ENCODE data around the gene ADAMTS6. TPM values are rescaled to one million over a fixed set of nuclear protein-coding genes. Genes with fewer than 3 reads are reported as not detected.

ADAMTS6 gene
- total and polyA plus RNA-seq, 11 donors = 0.28 to 4.3 (median 3.0) TPM

DNA sequence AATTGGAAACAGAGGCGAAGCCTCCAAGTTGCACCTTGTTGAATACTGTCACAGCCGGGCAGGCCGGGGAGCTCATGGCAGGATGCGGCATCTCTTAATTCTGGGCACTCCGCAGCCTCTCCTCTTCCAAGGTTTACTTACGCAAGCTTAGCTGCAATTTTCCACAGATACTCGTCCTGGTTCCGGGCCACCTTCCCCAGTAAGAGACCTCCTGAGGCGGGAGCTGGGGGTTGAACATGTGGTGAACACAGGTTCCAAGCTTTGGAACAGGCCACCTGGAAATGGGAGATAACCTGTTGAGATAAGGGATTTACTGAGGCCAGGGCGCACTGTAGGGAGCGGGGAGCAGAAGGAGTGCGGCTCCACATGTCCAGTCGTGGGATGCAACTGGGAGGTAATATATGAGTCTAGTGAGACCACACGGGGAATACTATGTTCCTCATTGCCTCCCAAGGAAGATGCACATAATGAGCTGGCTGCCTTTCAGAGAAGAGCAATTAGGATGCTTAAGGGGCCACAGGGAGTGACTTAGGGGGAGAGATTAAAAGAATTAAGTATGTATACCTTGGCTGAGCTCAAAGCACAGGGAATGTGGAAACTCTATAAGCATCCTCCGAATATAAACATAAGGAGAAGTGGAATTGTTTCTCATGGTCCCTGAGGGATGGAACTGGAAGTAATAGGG, 377.8 kb downstream of the ADAMTS6 start:
- Histone ChIP-seq H3K9me3 (no peaks in the 10 kb centered on the region), H3K36me3 (no peaks in the 10 kb centered on the region), H3K27me3 (no peaks in the 10 kb centered on the region), H3K27ac (peak overlapping the region in 5 of 12 donors; percentile 81 to 93 (median 88)), H3K4me3 (peak overlapping the region in 9 of 12 donors; percentile 59 to 89 (median 70)), H3K4me1 (peaks cover 0 to 22% (median 8%) of the 10 kb centered on the region in 12 donors)
- DNase-seq (peak in 1 of 5 donors; percentile 20), ATAC-seq (no peak)
- intact Hi-C loops (cut with DNase I) = loop anchor here (1.0 to 10.0 kb wide), 16 partner anchors 67 to 379 kb away; partner anchors contain the start of gene ADAMTS6 (in 3 of the 10)
- TF ChIP-seq POLR2A (IDR thresholded peaks at IDR 0.05) = no peak
- TF ChIP-seq, protein P1, sequence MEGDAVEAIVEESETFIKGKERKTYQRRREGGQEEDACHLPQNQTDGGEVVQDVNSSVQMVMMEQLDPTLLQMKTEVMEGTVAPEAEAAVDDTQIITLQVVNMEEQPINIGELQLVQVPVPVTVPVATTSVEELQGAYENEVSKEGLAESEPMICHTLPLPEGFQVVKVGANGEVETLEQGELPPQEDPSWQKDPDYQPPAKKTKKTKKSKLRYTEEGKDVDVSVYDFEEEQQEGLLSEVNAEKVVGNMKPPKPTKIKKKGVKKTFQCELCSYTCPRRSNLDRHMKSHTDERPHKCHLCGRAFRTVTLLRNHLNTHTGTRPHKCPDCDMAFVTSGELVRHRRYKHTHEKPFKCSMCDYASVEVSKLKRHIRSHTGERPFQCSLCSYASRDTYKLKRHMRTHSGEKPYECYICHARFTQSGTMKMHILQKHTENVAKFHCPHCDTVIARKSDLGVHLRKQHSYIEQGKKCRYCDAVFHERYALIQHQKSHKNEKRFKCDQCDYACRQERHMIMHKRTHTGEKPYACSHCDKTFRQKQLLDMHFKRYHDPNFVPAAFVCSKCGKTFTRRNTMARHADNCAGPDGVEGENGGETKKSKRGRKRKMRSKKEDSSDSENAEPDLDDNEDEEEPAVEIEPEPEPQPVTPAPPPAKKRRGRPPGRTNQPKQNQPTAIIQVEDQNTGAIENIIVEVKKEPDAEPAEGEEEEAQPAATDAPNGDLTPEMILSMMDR (IDR thresholded peaks at IDR 0.05) = no peak
- 92 to 95% (median 93%) methylated on average over 15 of the region's 15 CpGs for WGBS, 4 donors

DNA sequence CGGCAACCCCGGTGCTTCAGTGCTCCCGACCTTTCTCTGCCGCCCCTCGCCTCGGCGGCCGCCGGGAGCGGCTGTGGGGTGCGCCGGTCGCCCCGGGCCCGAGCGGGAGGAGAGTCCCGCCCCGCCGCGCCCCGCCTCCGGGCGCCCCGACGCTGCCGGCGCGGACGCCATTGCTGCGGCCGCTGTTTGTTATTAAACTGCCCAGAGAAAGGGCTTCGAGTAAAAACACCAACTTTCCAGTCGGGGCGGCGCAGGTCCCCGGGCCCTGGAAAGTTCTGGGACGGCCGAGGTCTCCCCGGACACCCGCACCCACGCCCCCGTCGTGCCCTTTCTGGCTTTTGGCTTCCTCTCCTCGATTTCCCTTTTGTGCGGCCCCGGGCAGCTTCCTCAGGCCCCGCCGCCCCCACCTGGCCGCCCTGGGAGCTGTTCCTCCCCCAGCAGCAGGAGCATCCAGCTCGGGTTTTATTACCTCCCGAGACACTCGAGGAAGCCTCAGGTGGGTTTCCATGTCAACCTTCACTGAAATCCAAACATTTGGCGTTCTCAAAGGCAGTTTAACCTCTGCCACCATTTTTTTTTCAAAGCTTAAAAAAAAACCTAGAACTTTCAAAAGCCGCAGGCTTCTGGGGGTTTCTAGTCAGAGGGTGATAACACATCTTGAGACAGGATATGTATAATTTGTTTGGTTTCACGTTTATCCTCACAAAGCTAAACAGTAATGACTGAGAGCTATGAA, 378.6 kb downstream of the ADAMTS6 start:
- intact Hi-C loops (cut with DNase I) = loop anchor here (1.0 to 10.0 kb wide), 16 partner anchors 66 to 380 kb away; partner anchors contain the start of gene ADAMTS6 (in 3 of the 10)
- Histone ChIP-seq H3K9me3 (no peaks in the 10 kb centered on the region), H3K27ac (peak overlapping the region; percentile 75 to 94 (median 88)), H3K27me3 (no peaks in the 10 kb centered on the region), H3K4me3 (peak overlapping the region; percentile 35 to 89 (median 69)), H3K36me3 (no peaks in the 10 kb centered on the region), H3K4me1 (peaks cover 0 to 22% (median 8%) of the 10 kb centered on the region in 12 donors)
- WGBS, 4 donors = 1 to 3% (median 1%) methylated on average over 30 to 55 of the region's 55 CpGs
- ATAC-seq = peak; percentile 65 to 89 (median 88)
- peak; percentile 71 to 80 (median 75) for DNase-seq
- TF ChIP-seq, protein P1 (IDR thresholded peaks at IDR 0.05) = peak; percentile 17 to 65 (median 46)
- TF ChIP-seq POLR2A (IDR thresholded peaks at IDR 0.05) = peak in 1 of 2 donors; percentile 24

DNA sequence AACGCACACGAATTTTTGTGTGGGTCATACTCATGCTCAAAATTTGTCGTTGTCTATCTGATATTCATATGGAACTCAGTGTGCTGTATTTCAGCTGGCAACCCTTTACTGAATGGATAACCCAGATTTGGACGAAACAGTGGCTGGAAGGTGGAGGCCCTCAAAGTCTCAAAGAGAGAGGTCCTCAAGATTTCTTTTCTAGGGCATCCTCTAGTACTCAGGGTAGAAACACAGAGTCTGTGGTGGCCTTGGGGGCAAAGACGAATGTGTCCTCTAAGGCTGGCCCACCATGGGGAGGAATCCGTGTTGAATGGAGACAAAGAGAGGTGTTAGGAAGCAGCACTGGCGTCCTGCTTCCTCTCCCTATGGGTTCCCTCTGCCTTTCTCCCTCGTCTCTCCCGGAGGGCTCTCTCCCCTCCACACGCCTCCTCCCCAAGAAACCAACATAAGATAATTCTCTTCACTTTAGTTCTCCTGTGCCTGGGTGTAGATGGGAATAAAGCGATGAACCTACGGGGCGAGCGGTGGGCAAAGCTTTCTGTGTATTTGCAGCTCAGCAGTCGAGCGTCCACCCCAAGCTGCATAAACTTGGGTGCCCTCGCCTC, 379.2 kb downstream of the ADAMTS6 start:
- no peak for TF ChIP-seq POLR2A (IDR thresholded peaks at IDR 0.05)
- TF ChIP-seq, protein P1 (IDR thresholded peaks at IDR 0.05) = no peak
- WGBS, 4 donors = 30 to 40% (median 37%) methylated on average over 17 of the region's 17 CpGs
- Histone ChIP-seq H3K9me3 (no peaks in the 10 kb centered on the region), H3K27ac (peak overlapping the region; percentile 75 to 94 (median 88)), H3K4me3 (peak overlapping the region; percentile 35 to 89 (median 69)), H3K36me3 (no peaks in the 10 kb centered on the region), H3K27me3 (no peaks in the 10 kb centered on the region), H3K4me1 (peaks cover 0 to 22% (median 8%) of the 10 kb centered on the region in 12 donors)
- intact Hi-C loops (cut with DNase I) = loop anchor here (2.0 to 10.0 kb wide), 15 partner anchors 65 to 380 kb away; partner anchors contain the start of gene ADAMTS6 (in 3 of the 10)
- ATAC-seq (peak in 3 of 4 donors; percentile 29 to 43 (median 38)), DNase-seq (no peak)

Measured in heart left ventricle (tissue), 16 donors.